ENCODE measurements around the gene PLSCR2.
"Not testable (repeated sequence)": the region's sequence is repeated elsewhere in the genome, so short reads cannot be mapped to it uniquely, and the experiment has no call there.

PLSCR2 gene

GRCh38 chr3:146431240-146431639, 38.1 kb downstream of the PLSCR2 start:
- H3K36me3 ChIP-seq: no peaks in the 10 kb centered on the region
- no peak for TF ChIP-seq CTCF (IDR thresholded peaks at IDR 0.05)

GRCh38 chr3:146425341-146425740, 44.0 kb downstream of the PLSCR2 start:
- Histone ChIP-seq H3K4me3 (ENCODE audit: low read depth in 1 of 2, low read length in 1 of 2) (no peak overlapping the region), H3K27ac (no peak overlapping the region), H3K27me3 (no peaks in the 10 kb centered on the region), H3K4me1 (ENCODE audit: control insufficient read depth in 1 of 2, insufficient read depth in 1 of 2, low read depth in 1 of 2, low read length in 1 of 2) (no peaks in the 10 kb centered on the region), H3K9me3 (no peaks in the 10 kb centered on the region), H3K36me3 (no peaks in the 10 kb centered on the region)
- no peak for TF ChIP-seq CTCF (IDR thresholded peaks at IDR 0.05)

More at GRCh38 chr3:146431240-146431639, 38.1 kb downstream of the PLSCR2 start:
- Histone ChIP-seq H3K4me1 (ENCODE audit: control insufficient read depth in 1 of 2, insufficient read depth in 1 of 2, low read depth in 1 of 2, low read length in 1 of 2) (no peaks in the 10 kb centered on the region), H3K27ac (no peak overlapping the region), H3K4me3 (ENCODE audit: low read depth in 1 of 2, low read length in 1 of 2) (no peak overlapping the region), H3K27me3 (no peaks in the 10 kb centered on the region), H3K9me3 (no peaks in the 10 kb centered on the region)

GRCh38 chr3:146421819-146422759, 47.3 kb downstream of the PLSCR2 start:
- Histone ChIP-seq H3K9me3 (no peaks in the 10 kb centered on the region), H3K27me3 (no peaks in the 10 kb centered on the region), H3K4me3 (ENCODE audit: low read depth in 1 of 2, low read length in 1 of 2) (no peak overlapping the region), H3K4me1 (ENCODE audit: control insufficient read depth in 1 of 2, insufficient read depth in 1 of 2, low read depth in 1 of 2, low read length in 1 of 2) (no peaks in the 10 kb centered on the region), H3K27ac (no peak overlapping the region), H3K36me3 (no peaks in the 10 kb centered on the region)
- no peak for TF ChIP-seq CTCF (IDR thresholded peaks at IDR 0.05)

GRCh38 chr3:146416366-146416765, 53.0 kb downstream of the PLSCR2 start:
- no peaks in the 10 kb centered on the region for H3K36me3 ChIP-seq
- TF ChIP-seq CTCF (IDR thresholded peaks at IDR 0.05): no peak
- H3K4me1 ChIP-seq (ENCODE audit: control insufficient read depth in 1 of 2, insufficient read depth in 1 of 2, low read depth in 1 of 2, low read length in 1 of 2): no peaks in the 10 kb centered on the region
- no peak overlapping the region for H3K27ac ChIP-seq
- H3K9me3 ChIP-seq: no peaks in the 10 kb centered on the region
- no peak overlapping the region for H3K4me3 ChIP-seq (ENCODE audit: low read depth in 1 of 2, low read length in 1 of 2)
- no peaks in the 10 kb centered on the region for H3K27me3 ChIP-seq

GRCh38 chr3:146414010-146414409, 55.4 kb downstream of the PLSCR2 start:
- Histone ChIP-seq H3K4me3 (ENCODE audit: low read depth in 1 of 2, low read length in 1 of 2) (no peak overlapping the region), H3K36me3 (no peaks in the 10 kb centered on the region), H3K4me1 (ENCODE audit: control insufficient read depth in 1 of 2, insufficient read depth in 1 of 2, low read depth in 1 of 2, low read length in 1 of 2) (no peaks in the 10 kb centered on the region), H3K27ac (no peak overlapping the region), H3K27me3 (no peaks in the 10 kb centered on the region), H3K9me3 (no peaks in the 10 kb centered on the region)
- no peak for TF ChIP-seq CTCF (IDR thresholded peaks at IDR 0.05)

GRCh38 chr3:146412711-146413110, 56.6 kb downstream of the PLSCR2 start:
- not testable (repeated sequence) for H3K4me1 ChIP-seq (ENCODE audit: control insufficient read depth in 1 of 2, insufficient read depth in 1 of 2, low read depth in 1 of 2, low read length in 1 of 2); H3K27me3 ChIP-seq; H3K36me3 ChIP-seq; H3K9me3 ChIP-seq; H3K27ac ChIP-seq; H3K4me3 ChIP-seq (ENCODE audit: low read depth in 1 of 2, low read length in 1 of 2)

Data from neutrophil (primary cell).